Chondrocyte (in vitro differentiated cells): ENCODE data around the gene LPP. TPM values are rescaled to one million over a fixed set of nuclear protein-coding genes. Genes with fewer than 3 reads are reported as not detected.
A peak's percentile ranks its signal among the peaks of the same experiment; 100 is the strongest.

Experiments
- DNase-seq: peaks from one replicate; pipeline ENCODE4 v3.0.0; 2021; ENCODE audit warnings: mixed read lengths, low spot score
- H3K27ac Mint-ChIP-seq: one replicate; pipeline ENCODE4 v1.8.0; 2021; ENCODE audit warnings: mild to moderate bottlenecking, moderate library complexity, mixed read lengths; ENCODE audit not compliant: unreplicated experiment
- H3K27me3 Mint-ChIP-seq: 2 replicates; pipeline ENCODE4 v1.8.0; 2021; ENCODE audit warnings: low read depth, mixed read lengths
- H3K36me3 Mint-ChIP-seq: 2 replicates; pipeline ENCODE4 v1.8.0; 2021; ENCODE audit warnings: low read depth, mixed read lengths
- H3K4me1 Mint-ChIP-seq: 2 replicates; pipeline ENCODE4 v1.8.0; 2021; ENCODE audit warnings: low read depth, mild to moderate bottlenecking, mixed read lengths
- H3K4me3 Mint-ChIP-seq: one replicate; pipeline ENCODE4 v1.8.0; 2021; ENCODE audit warnings: mild to moderate bottlenecking, moderate library complexity, mixed read lengths; ENCODE audit not compliant: unreplicated experiment
- H3K9me3 Mint-ChIP-seq: 2 replicates; pipeline ENCODE4 v1.8.0; 2021; ENCODE audit warnings: low read depth, mixed read lengths
- total RNA-seq: library from RNA; stranded (reverse); gene quantifications from 3 replicates; pipeline ENCODE4 v1.2.1, GENCODE V29; 2021
- TF ChIP-seq, protein P1 (sequence below): fragments of 200-600 bp; sonication (generic); IDR thresholded peaks from 2 replicates; pipeline ENCODE4 v1.5.0; 2021; ENCODE audit warnings: antibody characterized with exemption, mild to moderate bottlenecking, moderate library complexity

LPP gene
- total RNA-seq, 1 donor from 2014 or later = 295 TPM

GRCh38 chr3:188257384-188258026 is 103.5 kb downstream of the LPP start:
- Mint-ChIP-seq H3K36me3 (peaks cover 4% of the 10 kb centered on the region), H3K4me1 (peaks cover 51% of the 10 kb centered on the region), H3K27me3 (no peaks in the 10 kb centered on the region), H3K4me3 (no peak overlapping the region), H3K9me3 (no peaks in the 10 kb centered on the region), H3K27ac (no peak overlapping the region)
- DNase-seq = no peak
- TF ChIP-seq, protein P1, sequence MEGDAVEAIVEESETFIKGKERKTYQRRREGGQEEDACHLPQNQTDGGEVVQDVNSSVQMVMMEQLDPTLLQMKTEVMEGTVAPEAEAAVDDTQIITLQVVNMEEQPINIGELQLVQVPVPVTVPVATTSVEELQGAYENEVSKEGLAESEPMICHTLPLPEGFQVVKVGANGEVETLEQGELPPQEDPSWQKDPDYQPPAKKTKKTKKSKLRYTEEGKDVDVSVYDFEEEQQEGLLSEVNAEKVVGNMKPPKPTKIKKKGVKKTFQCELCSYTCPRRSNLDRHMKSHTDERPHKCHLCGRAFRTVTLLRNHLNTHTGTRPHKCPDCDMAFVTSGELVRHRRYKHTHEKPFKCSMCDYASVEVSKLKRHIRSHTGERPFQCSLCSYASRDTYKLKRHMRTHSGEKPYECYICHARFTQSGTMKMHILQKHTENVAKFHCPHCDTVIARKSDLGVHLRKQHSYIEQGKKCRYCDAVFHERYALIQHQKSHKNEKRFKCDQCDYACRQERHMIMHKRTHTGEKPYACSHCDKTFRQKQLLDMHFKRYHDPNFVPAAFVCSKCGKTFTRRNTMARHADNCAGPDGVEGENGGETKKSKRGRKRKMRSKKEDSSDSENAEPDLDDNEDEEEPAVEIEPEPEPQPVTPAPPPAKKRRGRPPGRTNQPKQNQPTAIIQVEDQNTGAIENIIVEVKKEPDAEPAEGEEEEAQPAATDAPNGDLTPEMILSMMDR = no peak

DNA sequence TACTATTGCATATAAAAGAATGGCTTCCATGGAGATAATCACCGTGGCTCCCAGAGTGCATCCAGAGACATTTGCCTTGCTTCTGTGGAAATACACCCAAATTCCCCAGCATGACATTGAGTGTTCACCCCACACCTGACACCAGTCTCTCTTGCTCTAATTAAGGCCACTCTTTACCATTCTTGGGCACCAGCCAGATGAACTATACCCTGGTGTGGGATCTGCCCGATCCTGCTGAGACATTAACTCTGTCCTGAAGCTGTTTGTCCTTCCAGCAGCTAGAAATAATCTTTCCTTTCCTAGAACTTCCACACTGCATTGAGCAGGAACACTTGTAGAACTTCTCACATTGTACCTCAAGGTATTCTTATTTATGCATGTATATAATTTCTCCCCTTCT is 105.2 kb downstream of the LPP start:
- TF ChIP-seq, protein P1 = no peak
- Mint-ChIP-seq H3K4me1 (peaks cover 46% of the 10 kb centered on the region), H3K4me3 (no peak overlapping the region), H3K27ac (no peak overlapping the region), H3K27me3 (no peaks in the 10 kb centered on the region), H3K36me3 (no peaks in the 10 kb centered on the region), H3K9me3 (no peaks in the 10 kb centered on the region)
- DNase-seq = no peak

- no peak for DNase-seq
- H3K27me3 Mint-ChIP-seq = no peaks in the 10 kb centered on the region
- peaks cover 42% of the 10 kb centered on the region for H3K4me1 Mint-ChIP-seq
These were observed 105.6 kb downstream of the LPP start for GRCh38 chr3:188259596-188259995.

DNA sequence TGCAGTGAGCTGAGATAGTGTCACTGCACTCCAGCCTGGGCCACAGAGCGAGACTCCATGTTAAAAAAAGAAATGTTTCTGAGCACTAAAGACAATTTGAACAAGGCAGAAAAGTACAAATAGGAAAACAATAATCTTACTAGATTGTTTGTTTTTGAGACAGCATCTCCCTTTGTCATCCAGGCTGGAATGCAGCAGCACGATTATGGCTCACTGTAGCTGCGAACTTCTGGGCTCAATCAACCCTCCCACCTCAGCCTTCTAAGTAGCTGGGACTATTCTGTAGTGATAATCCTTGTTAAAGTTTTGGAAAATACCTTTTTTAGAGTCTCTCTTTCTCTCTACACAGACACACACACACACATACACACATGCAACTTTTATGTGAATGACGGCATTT is 107.1 kb downstream of the LPP start:
- Mint-ChIP-seq H3K27me3 (no peaks in the 10 kb centered on the region), H3K27ac (peak overlapping the region; percentile 39), H3K36me3 (no peaks in the 10 kb centered on the region), H3K9me3 (no peaks in the 10 kb centered on the region), H3K4me1 (peaks cover 38% of the 10 kb centered on the region), H3K4me3 (no peak overlapping the region)
- TF ChIP-seq, protein P1 = no peak
- no peak for DNase-seq

More at GRCh38 chr3:188259596-188259995, 105.6 kb downstream of the LPP start:
- TF ChIP-seq, protein P1 = no peak
- no peak overlapping the region for H3K4me3 Mint-ChIP-seq
- H3K27ac Mint-ChIP-seq = no peak overlapping the region
- no peaks in the 10 kb centered on the region for H3K36me3 Mint-ChIP-seq
- no peaks in the 10 kb centered on the region for H3K9me3 Mint-ChIP-seq

- H3K4me1 Mint-ChIP-seq = peaks cover 34% of the 10 kb centered on the region
- TF ChIP-seq, protein P1 = no peak
- peak overlapping the region; percentile 50 for H3K4me3 Mint-ChIP-seq
- H3K27me3 Mint-ChIP-seq = no peaks in the 10 kb centered on the region
- no peak overlapping the region for H3K27ac Mint-ChIP-seq
- H3K9me3 Mint-ChIP-seq = no peaks in the 10 kb centered on the region
- no peaks in the 10 kb centered on the region for H3K36me3 Mint-ChIP-seq
- no peak for DNase-seq
These were observed 108.5 kb downstream of the LPP start for GRCh38 chr3:188262488-188262887.
